Nephron progenitor cell (in vitro differentiated cells): ENCODE measurements around the gene OPRPN.

Experiments used
- DNase-seq: peaks from one replicate; pipeline ENCODE4 v3.0.0; 2021
- H3K27ac Mint-ChIP-seq: 2 replicates; pipeline ENCODE4 v1.8.0; 2021; ENCODE audit warnings: mild to moderate bottlenecking, moderate library complexity, mixed read lengths
- H3K27me3 Mint-ChIP-seq: 2 replicates; pipeline ENCODE4 v1.8.0; 2021; ENCODE audit warnings: mild to moderate bottlenecking, low read depth, mixed read lengths; ENCODE audit not compliant: poor library complexity
- H3K36me3 Mint-ChIP-seq: 2 replicates; pipeline ENCODE4 v1.8.0; 2021; ENCODE audit warnings: low read depth, mixed read lengths
- H3K4me1 Mint-ChIP-seq: 2 replicates; pipeline ENCODE4 v1.8.0; 2021; ENCODE audit warnings: mixed read lengths
- H3K4me3 Mint-ChIP-seq: 2 replicates; pipeline ENCODE4 v1.8.0; 2021; ENCODE audit warnings: mild to moderate bottlenecking, moderate library complexity, mixed read lengths
- H3K9me3 Mint-ChIP-seq: 2 replicates; pipeline ENCODE4 v1.8.0; 2021; ENCODE audit warnings: mild to moderate bottlenecking, moderate library complexity, mixed read lengths
- CTCF ChIP-seq: fragments of 200-600 bp; sonication (generic); IDR thresholded peaks from 2 replicates; pipeline ENCODE4 v1.5.0; 2021; ENCODE audit warnings: antibody characterized with exemption

OPRPN gene

GRCh38 chr4:70367813-70368212, 29.9 kb upstream of the OPRPN start:
- H3K4me3 Mint-ChIP-seq: no peak overlapping the region
- DNase-seq: no peak
- H3K27me3 Mint-ChIP-seq: peaks cover 5% of the 10 kb centered on the region
- H3K27ac Mint-ChIP-seq: no peak overlapping the region
- no peaks in the 10 kb centered on the region for H3K4me1 Mint-ChIP-seq
- no peaks in the 10 kb centered on the region for H3K9me3 Mint-ChIP-seq
- H3K36me3 Mint-ChIP-seq: no peaks in the 10 kb centered on the region
- TF ChIP-seq CTCF: no peak

GRCh38 chr4:70371987-70372386, 25.8 kb upstream of the OPRPN start:
- Mint-ChIP-seq H3K27ac (no peak overlapping the region), H3K27me3 (no peaks in the 10 kb centered on the region), H3K4me3 (no peak overlapping the region), H3K36me3 (no peaks in the 10 kb centered on the region), H3K4me1 (no peaks in the 10 kb centered on the region), H3K9me3 (no peaks in the 10 kb centered on the region)
- TF ChIP-seq CTCF: no peak
- no peak for DNase-seq

- no peak overlapping the region for H3K27ac Mint-ChIP-seq
- H3K4me3 Mint-ChIP-seq: no peak overlapping the region
- no peak for DNase-seq
- H3K4me1 Mint-ChIP-seq: no peaks in the 10 kb centered on the region
- H3K9me3 Mint-ChIP-seq: no peaks in the 10 kb centered on the region
- H3K36me3 Mint-ChIP-seq: no peaks in the 10 kb centered on the region
- no peaks in the 10 kb centered on the region for H3K27me3 Mint-ChIP-seq
- TF ChIP-seq CTCF: no peak
These were observed 25.0 kb upstream of the OPRPN start for GRCh38 chr4:70372760-70373159.

GRCh38 chr4:70380578-70380977, 17.2 kb upstream of the OPRPN start:
- H3K36me3 Mint-ChIP-seq: no peaks in the 10 kb centered on the region
- H3K9me3 Mint-ChIP-seq: no peaks in the 10 kb centered on the region
- no peaks in the 10 kb centered on the region for H3K27me3 Mint-ChIP-seq

GRCh38 chr4:70382691-70383181, 15.0 kb upstream of the OPRPN start, which contains the start of gene SMR3B:
TSS of gene SMR3B (plus strand) at chr4:70383131. CDS start at chr4:70384511, 1,380 bp downstream.
- DNase-seq: no peak
- H3K9me3 Mint-ChIP-seq: no peaks in the 10 kb centered on the region
- H3K27me3 Mint-ChIP-seq: no peaks in the 10 kb centered on the region
- no peak for TF ChIP-seq CTCF
- H3K36me3 Mint-ChIP-seq: no peaks in the 10 kb centered on the region
- H3K4me3 Mint-ChIP-seq: no peak within 1 kb of the TSS
- no peaks in the 10 kb centered on the region for H3K4me1 Mint-ChIP-seq
- no peak within 1 kb of the TSS for H3K27ac Mint-ChIP-seq

More at GRCh38 chr4:70380578-70380977, 17.2 kb upstream of the OPRPN start:
- no peak for TF ChIP-seq CTCF
- H3K4me3 Mint-ChIP-seq: no peak overlapping the region
- H3K27ac Mint-ChIP-seq: no peak overlapping the region
- no peaks in the 10 kb centered on the region for H3K4me1 Mint-ChIP-seq
- DNase-seq: no peak

- H3K27ac Mint-ChIP-seq: no peak overlapping the region
- no peaks in the 10 kb centered on the region for H3K36me3 Mint-ChIP-seq
- peaks cover 3% of the 10 kb centered on the region for H3K27me3 Mint-ChIP-seq
- H3K4me3 Mint-ChIP-seq: no peak overlapping the region
- H3K4me1 Mint-ChIP-seq: no peaks in the 10 kb centered on the region
- TF ChIP-seq CTCF: no peak
- DNase-seq: no peak
- H3K9me3 Mint-ChIP-seq: no peaks in the 10 kb centered on the region
These were observed 5.5 kb upstream of the OPRPN start for GRCh38 chr4:70392057-70392776.
